GM19463 (cell line): ENCODE results near the gene MYO3B.
"Not testable (repeated sequence)": the region's sequence is repeated elsewhere in the genome, so short reads cannot be mapped to it uniquely, and the experiment has no call there.

ENCODE experiments used
- ATAC-seq: cut with Tn5 transposase; IDR thresholded peaks from one replicate; pipeline ENCODE4 v1.9.1; 2021; ENCODE audit warnings: mild to moderate bottlenecking, moderate library complexity; ENCODE audit not compliant: unreplicated experiment

MYO3B gene

DNA sequence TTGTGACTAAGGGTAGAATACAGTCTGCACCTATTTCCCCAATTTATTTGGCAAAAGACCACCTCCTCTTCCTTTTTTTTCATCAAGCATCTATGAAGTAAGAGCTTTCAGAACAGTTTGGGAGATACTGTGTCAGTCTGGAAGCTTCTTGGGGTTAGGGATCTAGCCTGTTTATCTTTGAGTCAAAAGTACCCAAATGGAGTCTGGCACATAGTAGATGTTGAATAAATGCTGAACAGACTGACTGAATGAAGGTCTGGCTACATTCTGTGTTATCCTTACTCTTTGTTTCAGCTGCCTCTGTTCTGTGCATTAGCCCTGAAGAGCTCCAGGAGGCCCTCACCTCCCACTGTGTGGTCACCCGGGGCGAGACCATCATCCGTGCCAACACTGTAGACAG is 223.2 kb downstream of the MYO3B start:
- ATAC-seq, result no peak

DNA sequence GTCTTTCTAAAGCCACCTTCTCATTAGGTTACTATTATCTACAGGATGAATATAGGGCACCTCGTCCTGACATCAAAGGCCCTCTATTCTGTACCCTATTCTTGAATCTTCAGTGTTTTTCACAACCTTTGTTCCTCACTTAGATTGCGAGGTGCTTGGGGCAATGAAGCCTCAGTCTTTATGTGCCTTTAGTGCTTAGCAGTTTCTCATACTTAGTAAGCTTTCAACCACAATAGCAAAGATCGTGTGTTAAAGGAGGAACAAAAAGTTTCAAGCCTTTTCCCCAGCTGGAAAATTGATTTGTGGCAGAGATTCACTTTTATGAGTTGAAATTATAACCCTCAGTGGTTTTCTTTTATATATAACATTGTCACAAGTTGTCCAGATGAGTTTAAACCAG is 226.9 kb downstream of the MYO3B start:
- peak; percentile 69 for ATAC-seq

DNA sequence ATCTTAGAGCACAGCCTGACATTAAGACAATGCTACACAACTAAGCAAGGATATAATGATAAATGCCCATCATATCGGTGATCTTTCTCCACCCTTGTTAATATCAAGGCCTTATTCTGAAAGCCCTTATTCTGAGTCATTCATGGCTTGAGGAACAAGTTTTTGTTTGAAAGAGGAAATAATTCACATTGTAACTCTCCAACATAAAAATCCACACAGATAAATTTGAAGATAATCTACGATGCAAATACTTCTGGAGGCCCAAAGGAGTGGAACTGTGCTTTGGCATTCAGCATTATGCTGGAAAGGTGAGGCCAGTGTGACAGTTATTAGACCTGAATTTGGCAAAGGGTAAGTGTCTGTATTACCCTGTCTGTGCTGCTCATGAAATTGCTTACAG is 227.4 kb downstream of the MYO3B start:
- ATAC-seq, result no peak

DNA sequence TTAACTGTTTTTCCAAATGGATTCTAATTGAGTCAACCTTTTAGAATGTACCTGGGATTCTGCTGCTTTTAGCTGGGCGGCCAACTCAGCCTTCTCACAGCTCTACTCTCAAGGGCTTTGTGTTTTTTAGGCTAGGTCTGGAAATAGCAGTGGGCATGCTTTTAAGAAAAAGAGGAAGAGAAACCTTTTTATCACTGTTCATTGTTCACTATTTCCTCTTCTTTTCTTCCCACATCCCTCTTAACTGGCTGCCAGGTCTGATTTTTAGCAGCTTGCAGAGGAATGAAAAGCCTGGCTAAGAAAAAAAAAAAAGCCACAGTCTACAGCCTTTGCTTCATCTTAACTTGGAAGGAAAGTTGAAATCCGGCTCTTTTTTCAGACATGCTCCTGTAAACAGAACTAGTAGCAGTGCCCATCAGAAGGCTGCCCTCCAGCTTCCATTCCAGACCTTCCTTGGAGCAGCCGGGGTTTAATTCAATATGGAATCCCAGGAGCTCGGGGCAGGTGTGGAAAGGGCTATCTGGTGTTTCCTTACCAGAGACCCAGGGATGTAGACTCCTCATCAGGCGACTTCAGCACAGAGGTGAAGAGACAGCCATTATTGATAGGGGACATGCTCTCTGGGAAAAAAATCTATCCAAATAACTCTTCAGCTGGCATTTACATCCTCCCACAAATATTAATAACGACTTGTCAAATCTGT is 230.7 kb downstream of the MYO3B start:
- no peak for ATAC-seq

DNA sequence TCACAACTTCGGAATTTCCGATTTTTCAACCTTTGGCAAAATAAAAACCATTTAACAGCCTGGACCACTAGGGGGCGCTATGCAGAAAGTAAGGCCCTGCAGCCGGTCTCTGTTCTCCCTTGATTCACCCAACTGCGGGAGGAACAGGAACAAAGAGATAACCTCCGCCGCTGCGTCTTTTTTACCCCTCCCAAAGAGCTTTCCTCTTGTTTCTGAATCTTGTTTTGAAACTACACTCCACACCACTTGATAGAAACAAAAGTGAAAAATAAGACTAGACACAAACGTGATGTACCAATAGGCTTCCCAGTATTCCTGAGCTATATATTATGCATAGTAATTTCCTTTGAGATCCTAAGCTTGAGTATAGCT is 231.2 kb downstream of the MYO3B start:
- no peak for ATAC-seq

DNA sequence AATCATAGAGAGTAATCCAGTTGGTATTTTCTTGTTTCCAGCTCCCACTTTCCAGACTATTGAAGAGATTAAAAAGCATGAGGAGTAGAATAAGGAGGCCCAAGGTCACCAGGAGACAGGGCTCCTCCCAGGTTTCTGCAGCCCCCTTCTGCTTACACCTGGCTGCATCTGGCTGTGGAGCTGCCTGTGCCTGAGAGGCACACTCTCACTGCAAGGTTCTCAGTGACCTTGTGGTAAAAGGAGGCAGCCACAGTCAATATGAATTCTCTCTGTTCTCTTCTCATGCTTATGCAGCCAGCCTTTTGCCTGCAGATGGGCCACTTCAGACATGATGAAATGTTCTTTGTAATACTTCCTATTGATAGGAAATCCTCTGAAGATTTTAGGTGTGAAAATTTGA is 233.7 kb downstream of the MYO3B start:
- ATAC-seq, result no peak

DNA sequence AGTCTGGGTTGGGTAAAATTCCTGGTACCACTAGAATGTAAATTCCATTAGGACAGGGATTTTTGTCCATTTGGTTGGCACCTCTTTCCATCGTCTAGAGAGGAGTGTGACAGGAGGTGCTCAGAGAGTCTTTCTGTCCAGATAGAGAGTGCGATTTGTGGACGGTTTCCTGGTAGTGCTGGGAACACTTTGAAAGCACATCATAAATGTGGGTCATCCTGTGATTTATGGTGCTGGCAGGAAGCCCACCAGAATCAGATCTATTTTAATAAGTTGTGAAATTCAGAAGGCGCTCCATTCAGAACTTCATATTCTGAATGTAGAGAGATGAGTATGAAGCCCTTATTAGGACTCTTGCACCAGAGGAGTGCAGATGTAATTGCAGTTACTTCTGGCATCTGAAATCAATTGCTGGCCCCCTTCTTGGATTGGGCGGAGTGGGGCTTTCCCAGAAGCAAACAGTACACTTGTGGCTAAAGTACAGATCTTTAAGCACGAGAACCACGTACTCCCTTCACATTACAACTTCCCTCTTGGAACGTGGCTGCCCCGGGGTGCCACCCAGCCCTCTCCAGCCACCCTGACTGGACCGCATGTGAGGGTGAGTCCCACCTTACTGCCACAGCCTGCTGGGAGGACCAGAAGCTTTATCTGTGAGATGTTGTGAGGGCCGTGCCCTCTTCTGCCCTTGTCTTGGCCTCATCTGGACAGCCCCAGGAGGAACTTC is 243.2 kb downstream of the MYO3B start:
- no peak for ATAC-seq

DNA sequence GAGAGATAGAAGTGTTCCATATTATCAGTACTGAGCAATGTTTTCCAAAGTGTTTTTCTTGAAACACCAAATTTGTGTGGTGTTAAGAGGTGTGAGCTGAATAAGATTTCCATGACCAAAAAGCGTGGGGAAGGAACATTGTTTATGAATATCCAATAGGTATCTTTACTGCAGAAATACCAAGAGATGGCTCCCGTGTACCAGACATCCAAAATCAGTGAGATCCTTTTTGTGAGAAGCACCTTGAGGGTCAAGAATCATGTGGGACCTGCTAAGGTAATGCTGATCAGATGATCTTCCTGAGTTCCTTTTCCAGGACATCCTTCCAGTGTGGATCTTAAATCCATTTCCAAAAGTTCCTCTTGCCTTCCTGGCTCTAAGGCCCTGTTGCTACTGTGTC is 246.0 kb downstream of the MYO3B start:
- no peak for ATAC-seq

DNA sequence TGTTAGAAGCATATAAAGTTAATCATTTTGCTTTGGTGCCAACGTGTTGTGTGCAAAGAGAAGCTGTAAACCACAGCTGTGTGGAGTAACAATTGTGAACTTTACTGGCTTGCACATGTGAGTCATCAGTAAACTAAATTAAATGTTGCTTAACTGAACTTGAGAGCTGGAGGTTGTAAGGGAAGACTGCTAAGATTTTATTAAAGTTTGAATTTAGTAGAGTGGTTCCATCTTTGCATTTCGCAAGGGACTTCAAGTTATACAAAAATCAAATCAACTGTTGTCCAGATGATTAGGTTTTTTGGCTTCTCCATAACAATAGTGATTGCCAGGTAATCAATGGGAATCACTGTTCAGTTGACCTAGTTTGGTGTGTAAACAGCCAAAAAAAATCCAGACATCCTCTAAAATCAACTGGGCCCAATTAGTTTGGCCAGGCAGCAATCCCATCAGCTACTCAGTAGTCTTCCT is 247.4 kb downstream of the MYO3B start:
- no peak for ATAC-seq

DNA sequence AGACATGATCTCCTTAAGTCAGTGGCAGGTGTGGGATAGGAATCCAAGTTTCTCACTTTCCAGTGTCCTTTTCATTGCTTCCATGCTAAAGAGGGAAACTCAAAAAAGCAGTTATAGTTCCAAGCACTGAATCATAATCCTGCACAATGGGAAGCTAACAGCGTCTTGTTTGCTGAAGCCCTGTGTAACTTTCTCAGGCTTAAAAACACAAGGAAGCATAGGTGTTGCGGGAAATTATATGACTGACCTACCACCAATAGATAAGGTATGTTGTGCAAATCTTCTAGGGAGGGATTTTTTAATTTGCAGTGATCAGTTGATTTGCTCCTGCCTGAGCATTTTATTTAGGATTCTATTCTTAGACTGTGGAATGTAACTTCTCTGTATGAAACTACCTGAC is 250.9 kb downstream of the MYO3B start:
- no peak for ATAC-seq

DNA sequence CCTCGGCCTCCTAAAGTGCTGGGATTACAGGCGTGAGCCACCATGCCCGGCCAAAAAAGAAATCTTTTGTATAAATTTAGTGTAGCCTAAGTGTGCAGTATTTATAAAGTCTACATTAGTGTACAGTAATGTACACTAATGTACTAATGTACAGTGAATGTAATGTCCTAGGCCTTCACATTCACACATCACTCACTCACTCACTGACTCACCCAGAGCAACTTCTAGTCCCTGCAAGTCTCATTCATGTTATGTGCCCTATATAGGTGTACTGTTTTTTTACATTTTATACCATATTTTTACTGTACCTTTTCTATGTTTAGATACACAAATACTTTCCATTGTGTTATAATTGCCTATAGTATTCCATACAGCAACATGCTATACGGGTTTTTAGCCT is 254.9 kb downstream of the MYO3B start:
- ATAC-seq, result no peak

DNA sequence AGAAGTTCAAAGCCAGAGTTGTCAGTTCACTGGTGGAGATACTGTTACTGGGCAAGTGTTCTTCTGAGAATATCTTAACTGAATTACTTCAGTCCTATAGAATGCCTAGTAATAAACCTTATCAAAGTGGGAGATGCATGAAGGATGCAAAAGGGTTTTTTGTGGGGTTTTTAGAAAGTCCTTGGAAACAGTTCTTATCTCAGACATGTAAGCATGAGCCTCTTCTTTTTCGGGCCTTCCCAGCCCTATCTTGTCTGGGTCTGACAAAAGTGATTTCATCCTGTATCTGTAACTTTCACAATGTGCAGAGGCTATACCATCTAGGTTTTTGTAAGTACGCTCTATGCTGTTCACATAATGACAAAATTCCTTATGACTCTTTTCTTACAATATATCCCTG is 255.5 kb downstream of the MYO3B start:
- no peak for ATAC-seq

DNA sequence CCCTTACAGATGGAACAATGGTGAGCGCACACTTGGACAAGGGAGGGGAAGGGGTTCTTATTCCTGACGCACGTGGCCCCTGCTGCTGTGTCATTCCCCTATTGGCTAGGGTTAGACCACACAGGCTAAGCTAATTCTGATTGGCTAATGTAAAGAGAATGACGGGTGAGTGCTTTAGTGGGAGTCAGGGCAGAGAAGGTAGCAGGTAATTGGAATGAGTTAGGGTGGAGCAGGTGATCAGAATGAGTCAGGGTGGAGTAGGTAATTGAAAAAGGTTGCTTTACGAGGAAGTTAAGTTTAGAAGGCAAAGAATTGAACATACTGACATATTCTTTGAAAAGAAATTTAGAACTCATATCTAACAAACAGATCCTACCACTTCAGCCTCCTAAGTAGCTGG is 256.4 kb downstream of the MYO3B start:
- not testable (repeated sequence) for ATAC-seq

DNA sequence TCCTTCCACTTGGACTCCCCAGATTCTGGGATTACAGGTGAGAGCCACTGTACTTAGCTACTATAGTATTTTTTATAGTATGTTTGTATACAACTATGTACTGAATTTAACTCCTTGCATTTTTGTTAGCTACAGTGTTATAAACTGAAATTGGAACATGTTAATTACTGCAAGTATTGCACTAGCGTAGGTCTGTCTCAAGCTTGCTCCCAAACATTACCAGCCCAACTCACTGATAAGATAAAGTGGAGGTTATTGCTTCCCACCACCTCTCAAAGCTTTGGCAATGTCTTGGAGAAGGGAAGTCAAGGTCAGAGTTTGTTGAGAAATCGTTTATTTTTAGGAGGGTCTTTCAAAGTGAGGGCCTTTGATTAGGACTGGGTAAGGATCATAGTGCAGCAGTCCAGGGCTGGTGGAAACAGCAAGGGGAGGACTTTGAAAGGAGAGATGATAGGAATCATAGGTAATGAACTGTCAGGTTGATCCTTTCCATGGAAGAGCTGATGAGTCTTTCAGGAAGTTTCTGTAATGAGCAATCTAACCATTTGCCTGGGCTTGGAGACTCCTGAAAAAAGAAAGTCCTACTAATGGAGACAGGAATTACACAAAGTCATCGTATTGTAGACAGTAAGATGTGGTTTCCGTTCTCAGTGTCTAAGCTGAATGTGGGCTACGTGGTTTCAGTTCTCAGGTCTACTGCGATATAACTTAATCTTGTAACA is 257.1 kb downstream of the MYO3B start:
- no peak for ATAC-seq

DNA sequence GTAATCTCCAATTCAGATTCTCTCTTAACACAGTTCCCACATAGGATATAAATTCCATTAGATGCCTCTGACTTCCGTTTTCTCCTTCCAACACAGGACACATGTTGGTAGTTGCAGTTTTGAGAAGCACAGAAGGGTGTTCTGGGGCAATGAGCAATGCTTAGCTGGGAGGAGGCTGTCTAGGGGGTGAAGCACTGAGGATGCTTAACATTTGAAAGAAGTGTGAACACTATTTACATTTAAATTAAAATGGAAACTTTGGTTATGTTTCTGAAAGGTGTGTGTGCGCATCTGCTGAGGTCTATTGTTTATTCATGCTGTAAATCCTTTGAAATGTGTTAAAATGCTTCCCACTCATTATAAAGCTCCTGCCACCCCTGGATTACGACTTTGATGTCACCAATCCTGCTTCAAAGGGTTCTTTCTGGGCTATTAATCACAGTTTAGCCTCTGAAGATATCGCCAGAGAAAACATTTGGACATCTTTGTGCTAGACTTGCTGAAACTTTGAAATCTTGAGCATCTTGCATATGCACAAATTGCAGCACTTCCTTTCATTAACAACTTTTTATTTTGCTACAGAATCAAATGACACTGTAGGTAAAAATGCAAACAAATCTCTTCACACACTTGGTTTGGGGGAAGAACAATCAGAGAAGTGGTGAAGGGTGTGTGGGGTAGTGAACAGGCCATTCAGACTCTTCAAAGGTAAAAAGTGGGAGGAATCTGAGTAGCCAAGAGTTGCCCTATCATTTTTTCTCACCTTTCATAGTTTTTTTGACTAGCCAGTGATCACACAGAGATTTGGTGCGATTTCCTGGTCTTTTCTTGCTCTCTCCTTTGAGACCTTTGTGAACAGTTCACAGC is 258.4 kb downstream of the MYO3B start:
- no peak for ATAC-seq

DNA sequence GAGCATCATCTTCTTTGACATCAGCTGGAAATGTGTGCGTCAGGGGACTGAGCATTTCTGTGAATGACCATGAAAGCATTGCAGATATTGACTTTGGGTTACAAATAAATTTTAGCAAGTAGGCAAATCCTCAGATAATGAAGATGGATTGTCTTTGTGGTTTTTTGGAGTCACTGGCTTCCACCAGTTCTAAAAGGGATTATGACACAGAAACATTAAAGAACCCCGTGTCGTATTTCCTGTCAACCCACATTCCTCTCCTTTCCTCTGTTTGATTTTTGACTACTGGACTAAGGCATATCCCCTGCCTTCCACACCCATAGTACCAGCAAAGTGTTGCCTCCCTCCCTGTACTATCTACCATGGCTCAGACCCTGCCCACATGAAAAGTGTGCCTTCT is 268.1 kb downstream of the MYO3B start:
- no peak for ATAC-seq

DNA sequence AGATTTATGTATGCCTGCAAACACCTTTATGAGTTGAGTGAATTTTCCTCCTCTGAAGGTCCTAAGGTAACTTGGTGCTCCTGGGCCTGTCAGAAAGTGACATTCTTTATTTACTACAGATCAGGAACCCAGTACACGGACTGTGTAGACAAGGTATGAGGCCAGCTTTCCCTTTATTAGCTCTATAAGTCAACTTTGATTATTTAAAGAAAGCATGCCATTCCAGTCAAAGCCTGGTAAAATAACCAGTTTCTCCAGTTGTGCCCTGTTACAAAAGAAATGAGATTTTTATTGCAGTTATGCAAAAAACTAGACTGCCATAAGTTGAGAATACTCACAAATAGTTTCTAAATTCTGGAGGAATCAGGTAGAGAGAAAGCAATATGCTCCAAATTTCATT is 271.1 kb downstream of the MYO3B start:
- no peak for ATAC-seq

DNA sequence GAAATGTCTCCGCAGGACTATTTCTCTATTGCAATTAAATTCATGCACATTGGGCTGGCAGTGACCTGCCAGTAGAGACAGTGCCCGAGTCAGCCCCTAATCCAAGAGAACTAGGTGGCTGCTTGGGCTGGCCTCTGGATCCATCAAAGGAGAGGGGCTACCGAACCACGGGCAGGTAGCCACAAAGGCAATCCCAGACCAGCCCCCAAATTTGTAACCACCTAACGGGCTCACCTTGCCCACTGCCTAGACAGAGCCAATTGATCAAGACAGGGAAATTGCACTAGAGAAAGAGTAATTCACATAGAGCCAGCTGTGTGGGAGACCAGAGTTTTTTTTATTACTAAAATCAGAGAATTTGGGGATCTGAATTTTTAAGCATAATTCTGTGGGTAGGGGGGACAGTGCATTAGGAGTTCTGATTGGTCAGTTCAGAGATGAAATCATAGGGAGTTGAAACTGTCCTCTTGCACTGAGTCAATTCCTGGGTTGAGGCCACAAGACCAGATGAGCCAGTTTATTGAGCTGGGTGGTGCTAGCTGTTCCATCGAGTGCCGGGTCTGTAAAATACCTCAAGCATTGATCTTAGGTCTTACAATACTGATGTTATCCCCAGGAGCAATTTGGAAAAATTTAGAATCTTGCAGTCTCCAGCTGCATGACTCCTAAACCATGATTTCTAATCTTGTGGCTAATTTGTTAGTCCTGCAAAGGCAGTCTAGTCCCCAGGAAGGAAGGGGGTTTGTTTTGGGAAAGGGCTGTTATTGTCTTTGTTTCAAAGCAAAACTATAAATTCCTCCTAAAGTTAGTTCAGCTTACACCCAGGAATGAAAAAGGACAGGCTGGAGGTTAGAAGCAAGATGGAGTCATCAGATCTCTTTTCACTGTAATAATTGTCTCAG is 276.8 kb downstream of the MYO3B start:
- no peak for ATAC-seq

DNA sequence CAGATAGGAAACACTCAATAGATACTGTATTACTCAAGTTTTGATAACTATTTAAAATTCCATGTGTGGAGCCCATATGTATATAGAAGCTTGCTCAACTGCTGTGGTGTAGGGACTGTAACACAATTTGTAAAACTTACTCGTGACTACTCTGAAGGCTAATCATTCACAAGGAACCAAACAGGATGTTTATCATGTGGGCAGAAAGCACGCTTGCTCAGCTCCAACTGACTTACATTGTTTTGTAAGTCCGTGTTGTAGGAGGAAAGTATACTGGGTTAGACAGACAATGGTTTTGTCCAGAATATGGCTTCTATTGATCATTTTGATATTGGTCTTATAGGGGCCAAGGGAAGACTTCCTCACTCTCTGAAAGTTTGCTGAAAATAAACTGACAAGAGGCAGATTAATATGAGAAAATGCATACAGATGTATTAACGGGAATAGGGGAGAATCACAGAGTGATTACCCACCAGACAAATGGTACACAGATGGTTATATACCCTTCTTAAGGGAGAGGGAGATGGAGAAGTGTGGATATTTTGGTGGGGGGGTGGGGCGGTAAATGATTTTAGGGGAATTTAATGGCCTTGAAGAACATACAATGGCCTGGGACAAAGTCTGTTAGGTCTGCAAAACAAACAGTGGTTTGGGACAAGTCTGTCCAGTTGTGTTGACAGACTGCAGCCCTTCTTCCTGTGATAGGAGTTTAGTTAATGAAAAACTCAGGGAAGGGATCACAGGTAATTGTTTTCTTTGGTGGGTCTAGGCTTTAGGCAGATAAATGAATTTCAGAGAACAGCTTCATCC is 277.9 kb downstream of the MYO3B start:
- no peak for ATAC-seq
